Fibroblast of mammary gland (primary cell): ENCODE measurements around the gene PLA2G2E.

Experiments
- DNase-seq: peaks from one replicate; pipeline ENCODE4 v3.0.0-alpha.2; 2010; ENCODE audit warnings: low read depth
- H3K4me3 ChIP-seq: 2 replicates; pipeline ENCODE4 v1.5.1; 2011; ENCODE audit warnings: low read depth, mild to moderate bottlenecking, low read length, moderate library complexity; ENCODE audit not compliant: control insufficient read depth
- CTCF ChIP-seq: conservative IDR thresholded peaks from 2 replicates; pipeline ENCODE4 v1.5.1; 2011; ENCODE audit warnings: low read depth, low read length, inconsistent platforms; ENCODE audit not compliant: control insufficient read depth, insufficient read depth

Gene PLA2G2E

GRCh38 chr1:19960591-19960990 is 37.2 kb upstream of the PLA2G2E start:
- H3K4me3 ChIP-seq = no peak overlapping the region
- TF ChIP-seq CTCF = no peak
- no peak for DNase-seq

- no peak overlapping the region for H3K4me3 ChIP-seq
- DNase-seq = no peak
- peak; percentile 6 for TF ChIP-seq CTCF
Measured at GRCh38 chr1:19957779-19958178, 34.4 kb upstream of the PLA2G2E start.

DNA sequence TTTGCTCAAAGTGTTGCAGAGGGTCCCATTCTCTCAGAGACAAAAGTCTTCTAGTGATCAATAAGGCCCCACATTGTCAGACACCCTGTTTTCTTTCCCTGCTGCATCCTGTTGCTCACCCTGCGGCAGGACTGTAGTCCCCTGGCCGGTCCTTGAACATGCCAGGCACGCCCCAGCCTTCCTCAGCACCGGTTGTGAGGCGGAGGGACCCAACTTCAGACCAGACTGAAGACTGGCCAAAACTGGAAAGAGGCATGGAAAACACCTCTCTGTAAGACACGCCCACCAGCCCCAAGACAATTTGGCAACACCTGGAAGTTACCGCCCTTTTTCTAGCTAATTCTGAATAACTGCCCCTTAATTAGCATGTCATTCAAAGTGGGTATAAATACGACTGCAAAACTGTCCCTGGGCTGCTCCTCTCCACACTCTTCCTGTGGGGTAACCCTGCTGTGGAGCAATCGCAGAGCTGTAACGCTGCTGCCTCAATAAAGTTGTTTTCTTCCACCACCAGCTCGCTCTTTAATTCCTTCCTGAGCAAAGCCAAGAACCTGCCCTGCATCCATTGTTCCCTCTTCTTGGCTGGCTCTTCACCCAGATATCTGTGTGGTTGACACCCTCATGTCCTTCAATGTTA is 32.2 kb upstream of the PLA2G2E start:
- H3K4me3 ChIP-seq = no peak overlapping the region
- DNase-seq = no peak
- TF ChIP-seq CTCF = no peak

DNA sequence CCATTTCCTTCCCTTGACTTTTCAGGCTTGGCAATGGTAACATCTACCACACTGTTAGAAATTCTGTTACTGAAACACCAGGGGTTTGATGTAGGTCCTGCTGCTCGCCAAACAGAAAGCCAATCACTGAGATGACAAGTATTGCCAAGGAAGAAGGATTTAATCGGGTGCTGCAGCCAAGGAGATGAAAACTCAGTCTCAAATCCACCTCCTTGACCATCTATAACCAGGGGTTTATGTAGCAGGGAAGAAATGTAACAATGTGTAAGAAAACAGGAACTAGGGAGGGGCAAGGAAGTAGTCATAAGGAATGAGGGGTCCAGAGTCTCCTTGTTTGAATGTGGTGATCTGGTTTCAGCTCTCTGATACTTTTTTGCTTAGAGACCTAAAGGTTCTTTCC is 30.6 kb upstream of the PLA2G2E start:
- DNase-seq = no peak
- no peak overlapping the region for H3K4me3 ChIP-seq
- TF ChIP-seq CTCF = no peak

- no peak for TF ChIP-seq CTCF
- DNase-seq = peak; percentile 81
- no peak overlapping the region for H3K4me3 ChIP-seq
Measured at GRCh38 chr1:19949016-19949415, 25.6 kb upstream of the PLA2G2E start.

DNA sequence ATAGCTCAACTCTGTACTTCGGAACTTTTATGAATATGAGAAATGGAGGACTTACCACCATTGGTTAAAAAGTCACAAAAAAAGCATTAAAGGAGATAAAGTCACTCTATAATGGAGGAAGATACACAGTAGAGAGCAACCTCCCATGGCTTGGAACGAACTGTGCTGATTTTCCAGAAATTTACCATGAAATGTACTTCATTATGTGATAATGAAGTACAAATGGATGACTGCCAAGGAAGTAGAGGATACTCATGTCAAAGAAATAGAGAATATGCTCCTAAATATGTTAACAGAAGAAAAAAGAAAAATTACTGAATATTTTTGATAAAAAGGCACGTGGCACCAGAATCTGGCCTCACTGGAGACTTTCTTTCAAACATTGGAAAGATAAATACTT is 23.6 kb upstream of the PLA2G2E start:
- no peak for TF ChIP-seq CTCF
- H3K4me3 ChIP-seq = no peak overlapping the region
- no peak for DNase-seq

DNA sequence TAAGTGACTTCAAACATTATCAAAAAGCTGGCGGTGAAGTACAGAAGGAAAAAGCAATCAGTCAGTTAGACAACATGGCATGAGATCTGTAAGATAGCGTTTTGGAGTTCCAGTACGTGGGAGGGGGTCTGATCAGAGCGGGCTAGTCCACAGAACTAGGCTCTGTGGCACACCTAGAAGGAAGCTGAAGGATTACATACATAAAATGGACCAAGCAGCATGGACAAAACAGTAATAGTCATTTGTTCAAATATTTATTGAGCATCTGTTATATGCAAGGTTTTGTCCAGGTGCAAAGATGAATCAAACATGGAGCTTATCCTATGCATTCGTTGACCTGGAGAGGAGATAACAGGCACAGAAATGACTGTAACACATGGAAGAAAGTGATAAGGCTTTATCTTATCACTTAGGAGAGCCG is 22.9 kb upstream of the PLA2G2E start:
- DNase-seq = no peak
- H3K4me3 ChIP-seq = no peak overlapping the region
- TF ChIP-seq CTCF = no peak
